GM21619 (cell line): ENCODE results near the gene ASTN2.
"Not testable (repeated sequence)": the region's sequence is repeated elsewhere in the genome, so short reads cannot be mapped to it uniquely, and the experiment has no call there.

Experiments used
- ATAC-seq: cut with Tn5 transposase; IDR thresholded peaks from one replicate; pipeline ENCODE4 v1.9.1; 2021; ENCODE audit not compliant: unreplicated experiment

ASTN2 gene

GRCh38 chr9:117081641-117082317 lies 333.1 kb downstream of the ASTN2 start:
- no peak for ATAC-seq

GRCh38 chr9:117080765-117081390 lies 334.0 kb downstream of the ASTN2 start:
- no peak for ATAC-seq

- no peak for ATAC-seq
Observed at GRCh38 chr9:117076571-117077290, 338.1 kb downstream of the ASTN2 start.

- no peak for ATAC-seq
Observed at GRCh38 chr9:117075636-117076035, 339.2 kb downstream of the ASTN2 start.

GRCh38 chr9:117074784-117075520 lies 339.9 kb downstream of the ASTN2 start:
- ATAC-seq: no peak

- ATAC-seq: no peak
Observed at GRCh38 chr9:117074342-117074662, 340.6 kb downstream of the ASTN2 start.

- ATAC-seq: no peak
Observed at GRCh38 chr9:117073539-117074341, 341.1 kb downstream of the ASTN2 start.

- ATAC-seq: no peak
Observed at GRCh38 chr9:117073071-117073470, 341.8 kb downstream of the ASTN2 start.

GRCh38 chr9:117072216-117072615 lies 342.6 kb downstream of the ASTN2 start:
- no peak for ATAC-seq

- not testable (repeated sequence) for ATAC-seq
Observed at GRCh38 chr9:117071673-117072207, 343.1 kb downstream of the ASTN2 start.

- ATAC-seq: no peak
Observed at GRCh38 chr9:117063721-117064471, 351.0 kb downstream of the ASTN2 start.

GRCh38 chr9:117060963-117061362 lies 353.9 kb downstream of the ASTN2 start:
- no peak for ATAC-seq

GRCh38 chr9:117050007-117050406 lies 364.9 kb downstream of the ASTN2 start:
- ATAC-seq: no peak

- peak; percentile 83 for ATAC-seq
Observed at GRCh38 chr9:117046666-117047327, 368.1 kb downstream of the ASTN2 start.

GRCh38 chr9:117044241-117044640 lies 370.6 kb downstream of the ASTN2 start:
- ATAC-seq: no peak

GRCh38 chr9:117043159-117043558 lies 371.7 kb downstream of the ASTN2 start:
- no peak for ATAC-seq

GRCh38 chr9:117035546-117035945 lies 379.3 kb downstream of the ASTN2 start:
- ATAC-seq: no peak

- ATAC-seq: no peak
Observed at GRCh38 chr9:117034866-117035265, 380.0 kb downstream of the ASTN2 start.

GRCh38 chr9:117030254-117030768 lies 384.5 kb downstream of the ASTN2 start:
- ATAC-seq: no peak
